ENCODE results near the gene ANKRD31. TPM values are rescaled to one million over a fixed set of nuclear protein-coding genes. Genes with fewer than 3 reads are reported as not detected.

The ANKRD31 gene
- total RNA-seq, 1 experiment from 2014 or later: 0.11 TPM

DNA sequence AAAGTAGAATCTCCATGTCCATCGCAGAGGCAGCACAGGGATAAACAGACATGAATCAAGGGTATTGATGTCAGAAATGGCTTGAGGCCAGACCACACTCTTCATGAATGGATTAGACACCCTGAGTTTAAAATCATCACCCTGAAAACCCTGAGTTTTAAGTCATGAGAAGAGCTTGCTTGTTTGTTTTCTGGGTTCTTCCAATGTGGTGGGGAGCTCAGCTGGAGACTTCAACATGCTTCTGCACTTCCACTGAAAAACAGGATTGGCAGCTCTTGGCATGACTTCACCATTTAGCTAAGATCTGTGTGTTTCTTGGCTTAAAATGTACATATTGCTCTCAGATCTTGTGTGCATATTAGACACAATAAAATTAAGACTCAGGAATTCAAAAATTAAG is 194.2 kb downstream of the ANKRD31 start:
- Histone ChIP-seq H3K56ac (ENCODE audit: insufficient read length, low read depth, low read length) (no peak overlapping the region), H3K23me2 (ENCODE audit: insufficient read length, low read depth, low read length, poor library complexity, severe bottlenecking) (no peaks in the 10 kb centered on the region), H2AK5ac (ENCODE audit: insufficient read length, low read length) (no peak overlapping the region), H4K8ac (replicated peaks; ENCODE audit: insufficient read length, low read depth, low read length) (no peak overlapping the region), H3K14ac (ENCODE audit: insufficient read depth, low read length) (no peak overlapping the region), H2BK5ac (ENCODE audit: insufficient read length, low read length) (no peak overlapping the region), H3K23ac (ENCODE audit: insufficient read length, low read depth, low read length) (no peak overlapping the region), H3K27ac (ENCODE audit: insufficient read length, low read depth, low read length) (no peak overlapping the region), H3K79me1 (ENCODE audit: insufficient read depth, low read depth, low read length, poor library complexity, severe bottlenecking) (no peaks in the 10 kb centered on the region), H2BK20ac (ENCODE audit: low read depth, low read length, poor library complexity, severe bottlenecking) (no peak overlapping the region), H3K4ac (ENCODE audit: low read depth, low read length) (no peak overlapping the region), H4K91ac (ENCODE audit: insufficient read length, low read depth, low read length) (no peak overlapping the region), H3K18ac (ENCODE audit: insufficient read length, low read depth, low read length) (no peak overlapping the region), H2AFZ (ENCODE audit: low read length) (no peak overlapping the region), H3T11ph (ENCODE audit: low read length) (no peak overlapping the region), H2BK12ac (ENCODE audit: insufficient read length, low read depth, low read length) (no peak overlapping the region), H3K4me2 (ENCODE audit: insufficient read depth, insufficient read length, low read length) (no peak overlapping the region), H2BK120ac (ENCODE audit: low read depth, low read length, poor library complexity, severe bottlenecking) (no peak overlapping the region), H3K27me3 (ENCODE audit: insufficient read depth, low read length) (no peaks in the 10 kb centered on the region), H3K4me1 (ENCODE audit: insufficient read depth, low read length) (no peaks in the 10 kb centered on the region; the same call in 1 of the 2 replicates), H2BK15ac (ENCODE audit: low read depth, low read length) (no peak overlapping the region), H3K79me2 (ENCODE audit: insufficient read depth, low read length) (peaks cover 5% of the 10 kb centered on the region), H4K5ac (ENCODE audit: insufficient read length, low read depth, low read length) (no peak overlapping the region), H3K9me3 (ENCODE audit: control insufficient read depth, low read depth, low read length) (no peaks in the 10 kb centered on the region), H4K20me1 (ENCODE audit: control insufficient read depth, insufficient read depth, insufficient read length) (no peaks in the 10 kb centered on the region), H3K9ac (ENCODE audit: extremely low read depth, insufficient read length, low read length) (no peak overlapping the region)
- Mint-ChIP-seq H3K27ac (no peak overlapping the region; a peak in 1 of 7 replicates), H3K4me3 (no peak overlapping the region), H3K36me3 (ENCODE audit: insufficient read depth in 1 of 3, low read depth in 3 of 3) (no peaks in the 10 kb centered on the region), H3K4me1 (peaks cover 0 to 4% of the 10 kb centered on the region in 2 experiments; a peak in 2 of 4 replicates), H3K27me3 (ENCODE audit: low read depth) (no peaks in the 10 kb centered on the region), H3K9me3 (no peaks in the 10 kb centered on the region)
- TF ChIP-seq, protein P1, sequence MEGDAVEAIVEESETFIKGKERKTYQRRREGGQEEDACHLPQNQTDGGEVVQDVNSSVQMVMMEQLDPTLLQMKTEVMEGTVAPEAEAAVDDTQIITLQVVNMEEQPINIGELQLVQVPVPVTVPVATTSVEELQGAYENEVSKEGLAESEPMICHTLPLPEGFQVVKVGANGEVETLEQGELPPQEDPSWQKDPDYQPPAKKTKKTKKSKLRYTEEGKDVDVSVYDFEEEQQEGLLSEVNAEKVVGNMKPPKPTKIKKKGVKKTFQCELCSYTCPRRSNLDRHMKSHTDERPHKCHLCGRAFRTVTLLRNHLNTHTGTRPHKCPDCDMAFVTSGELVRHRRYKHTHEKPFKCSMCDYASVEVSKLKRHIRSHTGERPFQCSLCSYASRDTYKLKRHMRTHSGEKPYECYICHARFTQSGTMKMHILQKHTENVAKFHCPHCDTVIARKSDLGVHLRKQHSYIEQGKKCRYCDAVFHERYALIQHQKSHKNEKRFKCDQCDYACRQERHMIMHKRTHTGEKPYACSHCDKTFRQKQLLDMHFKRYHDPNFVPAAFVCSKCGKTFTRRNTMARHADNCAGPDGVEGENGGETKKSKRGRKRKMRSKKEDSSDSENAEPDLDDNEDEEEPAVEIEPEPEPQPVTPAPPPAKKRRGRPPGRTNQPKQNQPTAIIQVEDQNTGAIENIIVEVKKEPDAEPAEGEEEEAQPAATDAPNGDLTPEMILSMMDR (conservative IDR thresholded peaks at IDR 0.05): no peak
- no peak for DNase-seq
- WGBS (ENCODE audit: extremely low coverage, insufficient read length, low lambda C conversion rate): no CpG with 5 or more reads among the region's 1 CpG
